ENCODE results near the gene SULT1A3. TPM values are rescaled to one million over a fixed set of nuclear protein-coding genes. Genes with fewer than 3 reads are reported as not detected.

Gene SULT1A3
- total RNA-seq, 1 donor: 6.2 TPM

DNA sequence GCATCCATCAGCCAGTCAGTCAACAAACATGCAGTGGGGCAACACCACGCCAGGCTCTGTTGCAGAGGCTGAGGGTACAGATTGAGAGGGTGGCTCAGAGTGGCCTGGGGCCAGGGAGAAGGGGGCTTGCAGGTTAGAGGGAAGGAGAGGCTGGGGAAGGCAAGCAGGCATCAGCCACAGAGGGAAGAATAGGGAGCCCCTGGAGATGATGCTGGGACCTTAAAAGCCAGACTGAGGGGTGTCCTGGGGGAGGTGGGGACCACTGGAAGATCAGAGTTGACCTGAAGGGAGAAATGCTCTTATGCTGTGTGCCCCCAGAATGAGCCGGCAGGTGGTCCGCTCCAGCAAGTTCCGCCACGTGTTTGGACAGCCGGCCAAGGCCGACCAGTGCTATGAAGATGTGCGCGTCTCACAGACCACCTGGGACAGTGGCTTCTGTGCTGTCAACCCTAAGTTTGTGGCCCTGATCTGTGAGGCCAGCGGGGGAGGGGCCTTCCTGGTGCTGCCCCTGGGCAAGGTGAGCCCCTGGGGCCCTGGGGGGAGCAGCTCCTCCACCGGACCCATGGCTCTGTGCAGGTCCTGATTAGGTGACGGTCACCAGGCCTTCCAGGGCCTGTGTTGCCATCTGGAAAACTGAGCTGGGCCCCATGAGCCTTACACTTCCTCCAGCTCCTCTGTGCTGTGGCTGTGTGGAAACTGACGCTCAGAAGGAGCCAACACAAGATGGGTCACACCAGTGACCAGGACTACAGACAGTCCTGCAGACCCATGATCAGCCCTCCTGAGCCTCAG lies 14.0 kb upstream of the SULT1A3 start:
- H3K4me2 ChIP-seq (ENCODE audit: insufficient read depth, low read length): no peak overlapping the region
- H3K27me3 ChIP-seq (ENCODE audit: insufficient read depth, low read length): no peaks in the 10 kb centered on the region
- TF ChIP-seq, protein P1, sequence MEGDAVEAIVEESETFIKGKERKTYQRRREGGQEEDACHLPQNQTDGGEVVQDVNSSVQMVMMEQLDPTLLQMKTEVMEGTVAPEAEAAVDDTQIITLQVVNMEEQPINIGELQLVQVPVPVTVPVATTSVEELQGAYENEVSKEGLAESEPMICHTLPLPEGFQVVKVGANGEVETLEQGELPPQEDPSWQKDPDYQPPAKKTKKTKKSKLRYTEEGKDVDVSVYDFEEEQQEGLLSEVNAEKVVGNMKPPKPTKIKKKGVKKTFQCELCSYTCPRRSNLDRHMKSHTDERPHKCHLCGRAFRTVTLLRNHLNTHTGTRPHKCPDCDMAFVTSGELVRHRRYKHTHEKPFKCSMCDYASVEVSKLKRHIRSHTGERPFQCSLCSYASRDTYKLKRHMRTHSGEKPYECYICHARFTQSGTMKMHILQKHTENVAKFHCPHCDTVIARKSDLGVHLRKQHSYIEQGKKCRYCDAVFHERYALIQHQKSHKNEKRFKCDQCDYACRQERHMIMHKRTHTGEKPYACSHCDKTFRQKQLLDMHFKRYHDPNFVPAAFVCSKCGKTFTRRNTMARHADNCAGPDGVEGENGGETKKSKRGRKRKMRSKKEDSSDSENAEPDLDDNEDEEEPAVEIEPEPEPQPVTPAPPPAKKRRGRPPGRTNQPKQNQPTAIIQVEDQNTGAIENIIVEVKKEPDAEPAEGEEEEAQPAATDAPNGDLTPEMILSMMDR (IDR thresholded peaks at IDR 0.05; ENCODE audit: extremely low read depth, low read depth, low read length): no peak
- H3K4me3 ChIP-seq (ENCODE audit: insufficient read depth, low read length): no peak overlapping the region
- DNase-seq (ENCODE audit: insufficient read length, low spot score, missing footprints): peak; percentile 81
- no peaks in the 10 kb centered on the region for H3K36me3 ChIP-seq (ENCODE audit: insufficient read depth, low read length)
- no peaks in the 10 kb centered on the region for H3K9me3 ChIP-seq (ENCODE audit: low read depth, low read length)
- no peaks in the 10 kb centered on the region for H3K79me2 ChIP-seq (ENCODE audit: insufficient read depth, low read length)
- peaks cover 3% of the 10 kb centered on the region for H4K20me1 ChIP-seq (ENCODE audit: insufficient read depth, low read length)
- no peaks in the 10 kb centered on the region for H3K4me1 ChIP-seq (ENCODE audit: insufficient read depth, low read length)
- no peak overlapping the region for H3K27ac ChIP-seq (ENCODE audit: low read depth, low read length)
- no peak overlapping the region for H2AFZ ChIP-seq (ENCODE audit: low read length)

DNA sequence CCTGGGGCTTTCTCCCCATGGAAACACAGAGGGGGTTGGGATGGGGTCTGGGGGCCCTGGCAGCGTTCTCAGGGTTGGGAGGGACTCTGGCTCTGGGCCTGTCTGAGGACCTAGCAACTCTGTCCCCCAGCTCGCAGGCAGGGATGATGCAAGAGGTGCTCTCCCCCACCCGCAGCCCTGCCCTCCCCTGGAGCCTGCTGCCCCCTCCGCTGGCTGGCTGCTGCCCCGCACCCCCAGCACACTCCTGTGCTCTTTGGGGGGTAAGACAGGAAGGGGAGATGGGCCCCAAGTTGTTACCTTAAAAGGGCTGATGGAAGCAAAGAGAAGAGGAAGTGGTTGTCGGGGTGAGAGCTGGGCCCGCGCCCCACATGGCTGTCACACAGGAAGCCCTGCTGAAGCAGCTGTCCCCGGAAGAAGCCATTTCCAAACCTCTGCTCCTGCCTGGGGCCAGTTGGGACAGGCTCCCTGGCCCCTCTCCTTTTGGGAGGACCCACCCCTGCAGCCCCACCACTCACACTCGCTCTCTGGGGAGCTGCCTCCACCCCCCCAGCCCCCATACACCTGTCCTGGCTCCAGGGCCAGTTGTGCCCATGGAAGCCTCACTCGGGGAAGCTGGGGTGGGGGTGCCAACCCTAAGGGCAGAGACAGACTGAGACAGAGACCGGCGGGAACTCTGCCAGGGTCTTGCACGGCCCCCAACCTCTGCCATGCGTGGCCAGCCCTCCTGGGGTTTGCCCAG lies 13.2 kb upstream of the SULT1A3 start:
- H3K79me2 ChIP-seq (ENCODE audit: insufficient read depth, low read length): no peaks in the 10 kb centered on the region
- TF ChIP-seq, protein P1 (IDR thresholded peaks at IDR 0.05; ENCODE audit: extremely low read depth, low read depth, low read length): no peak
- no peak overlapping the region for H2AFZ ChIP-seq (ENCODE audit: low read length)
- H3K4me2 ChIP-seq (ENCODE audit: insufficient read depth, low read length): no peak overlapping the region
- no peaks in the 10 kb centered on the region for H3K27me3 ChIP-seq (ENCODE audit: insufficient read depth, low read length)
- peaks cover 3% of the 10 kb centered on the region for H4K20me1 ChIP-seq (ENCODE audit: insufficient read depth, low read length)
- H3K36me3 ChIP-seq (ENCODE audit: insufficient read depth, low read length): no peaks in the 10 kb centered on the region
- no peaks in the 10 kb centered on the region for H3K9me3 ChIP-seq (ENCODE audit: low read depth, low read length)
- no peaks in the 10 kb centered on the region for H3K4me1 ChIP-seq (ENCODE audit: insufficient read depth, low read length)
- H3K4me3 ChIP-seq (ENCODE audit: insufficient read depth, low read length): no peak overlapping the region
- no peak overlapping the region for H3K27ac ChIP-seq (ENCODE audit: low read depth, low read length)
- DNase-seq (ENCODE audit: insufficient read length, low spot score, missing footprints): peak; percentile 63

DNA sequence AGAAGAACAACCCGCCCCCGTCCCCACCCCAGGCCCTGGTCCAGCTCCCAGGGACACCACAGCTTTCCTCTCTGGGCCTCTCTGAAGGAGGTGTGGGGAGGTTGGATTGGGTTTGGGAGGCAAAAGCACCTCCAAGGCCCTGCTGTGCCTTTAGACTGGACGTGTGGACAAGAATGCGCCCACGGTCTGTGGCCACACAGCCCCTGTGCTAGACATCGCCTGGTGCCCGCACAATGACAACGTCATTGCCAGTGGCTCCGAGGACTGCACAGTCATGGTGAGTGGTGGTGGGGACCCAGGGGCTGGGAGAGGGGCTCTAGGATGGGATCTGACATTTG lies 12.6 kb upstream of the SULT1A3 start:
- H4K20me1 ChIP-seq (ENCODE audit: insufficient read depth, low read length): peaks cover 3% of the 10 kb centered on the region
- no peaks in the 10 kb centered on the region for H3K9me3 ChIP-seq (ENCODE audit: low read depth, low read length)
- DNase-seq (ENCODE audit: insufficient read length, low spot score, missing footprints): no peak
- H3K27ac ChIP-seq (ENCODE audit: low read depth, low read length): no peak overlapping the region
- no peaks in the 10 kb centered on the region for H3K4me1 ChIP-seq (ENCODE audit: insufficient read depth, low read length)
- no peak overlapping the region for H3K4me2 ChIP-seq (ENCODE audit: insufficient read depth, low read length)
- H3K36me3 ChIP-seq (ENCODE audit: insufficient read depth, low read length): no peaks in the 10 kb centered on the region
- H3K79me2 ChIP-seq (ENCODE audit: insufficient read depth, low read length): no peaks in the 10 kb centered on the region
- TF ChIP-seq, protein P1 (IDR thresholded peaks at IDR 0.05; ENCODE audit: extremely low read depth, low read depth, low read length): no peak
- no peak overlapping the region for H3K4me3 ChIP-seq (ENCODE audit: insufficient read depth, low read length)
- H2AFZ ChIP-seq (ENCODE audit: low read length): no peak overlapping the region
- no peaks in the 10 kb centered on the region for H3K27me3 ChIP-seq (ENCODE audit: insufficient read depth, low read length)

Measured in osteoblast (primary cell).